Measurements from ENCODE around the gene PAPSS2.
"Not testable (repeated sequence)": the region's sequence is repeated elsewhere in the genome, so short reads cannot be mapped to it uniquely, and the experiment has no call there.

Gene PAPSS2

GRCh38 chr10:87636313-87636915 lies 23.3 kb upstream of the PAPSS2 start:
- no peak for DNase-seq (ENCODE audit: extremely low read depth, insufficient read length)
- Histone ChIP-seq H3K36me3 (ENCODE audit: control insufficient read depth, insufficient read depth, low read length) (no peaks in the 10 kb centered on the region), H3K4me3 (replicated peaks; ENCODE audit: low read depth, low read length) (no peak overlapping the region), H3K27me3 (replicated peaks; ENCODE audit: control insufficient read depth, insufficient read depth, low read length) (no peaks in the 10 kb centered on the region)
- no peak for TF ChIP-seq CTCF (IDR thresholded peaks at IDR 0.05; ENCODE audit: insufficient read depth, low read length, poor library complexity, severe bottlenecking)

- Histone ChIP-seq H3K36me3 (ENCODE audit: control insufficient read depth, insufficient read depth, low read length) (no peaks in the 10 kb centered on the region), H3K4me3 (replicated peaks; ENCODE audit: low read depth, low read length) (no peak overlapping the region), H3K27me3 (replicated peaks; ENCODE audit: control insufficient read depth, insufficient read depth, low read length) (no peaks in the 10 kb centered on the region)
- no peak for DNase-seq (ENCODE audit: extremely low read depth, insufficient read length)
- no peak for TF ChIP-seq CTCF (IDR thresholded peaks at IDR 0.05; ENCODE audit: insufficient read depth, low read length, poor library complexity, severe bottlenecking)
Measured at GRCh38 chr10:87639493-87639892, 20.2 kb upstream of the PAPSS2 start.

- no peaks in the 10 kb centered on the region for H3K36me3 ChIP-seq (ENCODE audit: control insufficient read depth, insufficient read depth, low read length)
- H3K27me3 ChIP-seq (replicated peaks; ENCODE audit: control insufficient read depth, insufficient read depth, low read length) = no peaks in the 10 kb centered on the region
- no peak for DNase-seq (ENCODE audit: extremely low read depth, insufficient read length)
- H3K4me3 ChIP-seq (replicated peaks; ENCODE audit: low read depth, low read length) = no peak overlapping the region
- no peak for TF ChIP-seq CTCF (IDR thresholded peaks at IDR 0.05; ENCODE audit: insufficient read depth, low read length, poor library complexity, severe bottlenecking)
Measured at GRCh38 chr10:87640043-87640442, 19.6 kb upstream of the PAPSS2 start.

GRCh38 chr10:87642486-87642885 lies 17.2 kb upstream of the PAPSS2 start:
- DNase-seq (ENCODE audit: extremely low read depth, insufficient read length) = no peak
- no peak overlapping the region for H3K4me3 ChIP-seq (replicated peaks; ENCODE audit: low read depth, low read length)
- no peaks in the 10 kb centered on the region for H3K36me3 ChIP-seq (ENCODE audit: control insufficient read depth, insufficient read depth, low read length)
- TF ChIP-seq CTCF (IDR thresholded peaks at IDR 0.05; ENCODE audit: insufficient read depth, low read length, poor library complexity, severe bottlenecking) = no peak
- H3K27me3 ChIP-seq (replicated peaks; ENCODE audit: control insufficient read depth, insufficient read depth, low read length) = no peaks in the 10 kb centered on the region

- no peak for DNase-seq (ENCODE audit: extremely low read depth, insufficient read length)
- Histone ChIP-seq H3K36me3 (ENCODE audit: control insufficient read depth, insufficient read depth, low read length) (no peaks in the 10 kb centered on the region), H3K27me3 (replicated peaks; ENCODE audit: control insufficient read depth, insufficient read depth, low read length) (no peaks in the 10 kb centered on the region), H3K4me3 (replicated peaks; ENCODE audit: low read depth, low read length) (no peak overlapping the region)
- TF ChIP-seq CTCF (IDR thresholded peaks at IDR 0.05; ENCODE audit: insufficient read depth, low read length, poor library complexity, severe bottlenecking) = no peak
Measured at GRCh38 chr10:87642988-87643387, 16.7 kb upstream of the PAPSS2 start.

- H3K27me3 ChIP-seq (replicated peaks; ENCODE audit: control insufficient read depth, insufficient read depth, low read length) = no peaks in the 10 kb centered on the region
- H3K4me3 ChIP-seq (replicated peaks; ENCODE audit: low read depth, low read length) = no peak overlapping the region
- no peak for TF ChIP-seq CTCF (IDR thresholded peaks at IDR 0.05; ENCODE audit: insufficient read depth, low read length, poor library complexity, severe bottlenecking)
- peak; percentile 67 for DNase-seq (ENCODE audit: extremely low read depth, insufficient read length)
- no peaks in the 10 kb centered on the region for H3K36me3 ChIP-seq (ENCODE audit: control insufficient read depth, insufficient read depth, low read length)
Measured at GRCh38 chr10:87643920-87644319, 15.8 kb upstream of the PAPSS2 start.

- H3K36me3 ChIP-seq (ENCODE audit: control insufficient read depth, insufficient read depth, low read length); H3K4me3 ChIP-seq (replicated peaks; ENCODE audit: low read depth, low read length); H3K27me3 ChIP-seq (replicated peaks; ENCODE audit: control insufficient read depth, insufficient read depth, low read length); DNase-seq (ENCODE audit: extremely low read depth, insufficient read length): not testable (repeated sequence)
Measured at GRCh38 chr10:87644500-87644899, 15.2 kb upstream of the PAPSS2 start.

Measured in GM06990 (cell line).